CD14-positive monocyte (primary cell): ENCODE results near the gene OR1B1. TPM values are rescaled to one million over a fixed set of nuclear protein-coding genes. Genes with fewer than 3 reads are reported as not detected.

Experiments
- DNase-seq, 3 donors: peaks; one replicate each; pipeline ENCODE4 v3.0.0-alpha.2; 2011 to 2022
- H2AFZ ChIP-seq: 2 replicates; pipeline ENCODE4 v1.6.0; 2012; ENCODE audit warnings: mild to moderate bottlenecking, low read depth, low read length, inconsistent platforms; ENCODE audit not compliant: insufficient read depth, poor library complexity, severe bottlenecking
- H3K27ac ChIP-seq, 2 donors: 1 replicate in 1 of 2; 2 replicates in 1 of 2; pipeline ENCODE4 v1.5.1; 2012 to 2013; ENCODE audit warnings: low read length in 2 of 2, control low read depth in 1 of 2, inconsistent platforms in 1 of 2, low read depth in 1 of 2, mild to moderate bottlenecking in 1 of 2
- H3K27me3 ChIP-seq, 2 donors: one replicate each; pipeline versions ENCODE4 v1.6.0 to v1.6.1; 2011 to 2013; ENCODE audit warnings: low read length in 2 of 2; ENCODE audit not compliant: control insufficient read depth in 2 of 2, insufficient read depth in 2 of 2
- H3K36me3 ChIP-seq, 2 donors: replicated peaks in 1 of 2; 1 replicate in 1 of 2; 2 replicates in 1 of 2; pipeline versions ENCODE4 v1.5.1 to v1.6.1; 2012 to 2013; ENCODE audit warnings: low read length in 2 of 2, control low read depth in 1 of 2, inconsistent platforms in 1 of 2, mild to moderate bottlenecking in 1 of 2; ENCODE audit not compliant: insufficient read depth in 2 of 2, control insufficient read depth in 1 of 2
- H3K4me1 ChIP-seq, 2 donors: 1 replicate in 1 of 2; 2 replicates in 1 of 2; pipeline versions ENCODE4 v1.5.1 to v1.6.1; 2012 to 2013; ENCODE audit warnings: low read length in 2 of 2, control low read depth in 1 of 2, inconsistent platforms in 1 of 2, mild to moderate bottlenecking in 1 of 2, moderate library complexity in 1 of 2; ENCODE audit not compliant: insufficient read depth in 2 of 2, control insufficient read depth in 1 of 2
- H3K4me2 ChIP-seq: replicated peaks from 2 replicates; pipeline ENCODE3; 2012; ENCODE audit warnings: low read length, moderate library complexity, mild to moderate bottlenecking; ENCODE audit not compliant: poor library complexity, severe bottlenecking; ENCODE audit errors: extremely low read depth
- H3K4me3 ChIP-seq, 3 experiments: fragments of 200-600 bp in 1 of 3; sonication (generic) in 1 of 3; replicated peaks in 1 of 3; 1 replicate in 2 of 3; 2 replicates in 1 of 3; pipeline ENCODE4 v1.5.1; 2011 to 2013; ENCODE audit warnings: low read length in 3 of 3, mild to moderate bottlenecking in 3 of 3, control low read depth in 2 of 3, low read depth in 2 of 3, inconsistent platforms in 1 of 3, moderate library complexity in 1 of 3
- H3K79me2 ChIP-seq: 2 replicates; pipeline ENCODE4 v1.6.0; 2012; ENCODE audit warnings: mild to moderate bottlenecking, control low read depth, inconsistent platforms, low read length, moderate library complexity; ENCODE audit not compliant: insufficient read depth
- H3K9ac ChIP-seq: 2 replicates; pipeline ENCODE4 v1.6.0; 2017; ENCODE audit warnings: low read length, mild to moderate bottlenecking; ENCODE audit not compliant: insufficient read depth, poor library complexity, severe bottlenecking
- H3K9me3 ChIP-seq, 2 donors: replicated peaks in 1 of 2; 1 replicate in 1 of 2; 2 replicates in 1 of 2; pipeline versions ENCODE4 v1.5.1 to v1.6.1; 2012 to 2013; ENCODE audit warnings: low read length in 2 of 2, control low read depth in 1 of 2; ENCODE audit not compliant: control insufficient read depth in 1 of 2, insufficient read depth in 1 of 2
- H4K20me1 ChIP-seq: 2 replicates; pipeline ENCODE4 v1.6.0; 2012; ENCODE audit warnings: mild to moderate bottlenecking, low read length, control low read depth, moderate library complexity; ENCODE audit not compliant: insufficient read depth
- H3K27ac Mint-ChIP-seq, 7 donors: one replicate each; pipeline ENCODE4 v1.8.0; 2020; ENCODE audit warnings: mild to moderate bottlenecking in 7 of 7, mixed read lengths in 7 of 7, moderate library complexity in 6 of 7, inconsistent platforms in 2 of 7
- H3K27me3 Mint-ChIP-seq, 3 donors: one replicate each; pipeline ENCODE4 v1.8.0; 2021 to 2022; ENCODE audit warnings: low read depth in 3 of 3, mild to moderate bottlenecking in 3 of 3, mixed read lengths in 3 of 3, moderate library complexity in 3 of 3, inconsistent platforms in 1 of 3
- H3K36me3 Mint-ChIP-seq, 2 donors: one replicate each; pipeline ENCODE4 v1.8.0; 2020; ENCODE audit warnings: mixed read lengths in 2 of 2, inconsistent platforms in 1 of 2, mild to moderate bottlenecking in 1 of 2
- H3K4me1 Mint-ChIP-seq: one replicate; pipeline ENCODE4 v1.8.0; 2020; ENCODE audit warnings: mild to moderate bottlenecking, mixed read lengths
- H3K4me3 Mint-ChIP-seq, 2 donors: one replicate each; pipeline ENCODE4 v1.8.0; 2020; ENCODE audit warnings: mild to moderate bottlenecking in 2 of 2, mixed read lengths in 2 of 2, moderate library complexity in 1 of 2
- H3K9me3 Mint-ChIP-seq, 7 donors: one replicate each; pipeline ENCODE4 v1.8.0; 2020 to 2022; ENCODE audit warnings: mixed read lengths in 7 of 7, mild to moderate bottlenecking in 6 of 7, moderate library complexity in 6 of 7, inconsistent platforms in 2 of 7
- CTCF ChIP-seq: fragments of 200-600 bp; IDR thresholded peaks from one replicate; pipeline ENCODE4 v1.8.0; 2022; ENCODE audit warnings: antibody characterized with exemption, mild to moderate bottlenecking
- WGBS: methylation state at CpG from one replicate; pipeline ENCODE4 v1.1.5; 2013; ENCODE audit warnings: missing lambda C conversion rate; ENCODE audit not compliant: insufficient coverage; 5-methylcytosine and 5-hydroxymethylcytosine counted together
- intact Hi-C, 2 donors: fragments of 100-400 bp; cut with micrococcal nuclease; formaldehyde crosslinking; loops; one replicate each; pipeline versions ENCODE4 v1.15.0 to v1.15.1; 2023
- polyA plus RNA-seq, 3 donors: library from polyadenylated mRNA; depleted of rRNA in 1 of 3; unstranded in 2 of 3; stranded (reverse) in 1 of 3; fragments of 300-500 nt in 2 of 3; fragments of >200 nt in 1 of 3; fragmentation: Illumina TruSeq in 2 of 3; gene quantifications; 1 replicate in 2 of 3; 2 replicates in 1 of 3; pipeline ENCODE4 v1.2.3, GENCODE V29; 2012 to 2021

Gene OR1B1
- polyA plus RNA-seq, 3 donors: not detected

DNA sequence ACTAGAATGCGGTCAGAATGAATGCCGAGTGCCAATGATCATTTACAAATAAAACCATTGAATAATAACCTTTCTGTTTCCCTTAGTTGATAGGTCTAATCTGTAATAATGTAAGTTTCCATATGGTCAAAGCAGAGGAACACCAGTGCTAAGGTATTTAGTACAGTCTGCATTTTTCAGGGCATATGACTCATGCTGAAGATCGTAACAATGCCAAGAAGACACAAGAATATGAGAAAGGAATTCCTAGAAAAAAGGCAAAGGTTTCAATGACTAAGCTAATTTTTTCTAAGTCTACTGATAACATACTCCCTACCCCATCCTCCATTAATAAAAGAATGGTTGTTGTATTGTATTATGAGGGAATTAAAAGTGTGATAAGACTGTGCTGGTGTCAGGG, 77.1 kb downstream of the OR1B1 start:
- Histone ChIP-seq H3K9me3 (peaks cover 0 to 2% of the 10 kb centered on the region in 2 donors), H3K4me2 (no peak overlapping the region), H3K79me2 (no peaks in the 10 kb centered on the region), H4K20me1 (no peaks in the 10 kb centered on the region), H3K27me3 (no peaks in the 10 kb centered on the region), H3K36me3 (no peaks in the 10 kb centered on the region), H3K4me3 (no peak overlapping the region), H2AFZ (no peak overlapping the region), H3K27ac (no peak overlapping the region), H3K4me1 (no peaks in the 10 kb centered on the region), H3K9ac (no peak overlapping the region)
- Mint-ChIP-seq H3K36me3 (no peaks in the 10 kb centered on the region), H3K4me3 (no peak overlapping the region), H3K4me1 (no peaks in the 10 kb centered on the region), H3K27me3 (peaks cover 0 to 7% (median 0%) of the 10 kb centered on the region in 3 donors), H3K9me3 (peaks cover 0 to 11% (median 6%) of the 10 kb centered on the region in 7 donors), H3K27ac (no peak overlapping the region)
- WGBS: no CpG with 5 or more reads among the region's 3 CpGs
- intact Hi-C loops: no loop called here
- DNase-seq: no peak
- TF ChIP-seq CTCF: no peak

DNA sequence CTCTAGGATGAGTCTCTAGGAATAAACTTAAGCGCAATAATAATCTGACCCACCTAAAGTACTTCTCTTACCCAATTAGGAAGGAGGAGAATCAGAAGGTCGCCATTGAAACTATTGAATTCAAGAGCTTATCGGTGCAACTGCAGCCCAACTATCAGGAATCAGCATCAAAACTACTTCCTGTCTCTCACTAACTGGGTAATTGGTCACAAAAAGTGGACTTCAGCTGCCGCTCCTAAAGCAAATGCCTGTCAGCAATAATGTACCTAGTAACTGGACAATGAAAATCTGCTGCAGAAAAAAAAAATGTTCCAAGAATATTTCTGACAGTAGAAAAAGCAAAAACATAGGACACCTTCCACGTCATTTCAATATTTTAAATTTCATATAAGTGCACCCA, 77.6 kb downstream of the OR1B1 start:
- Mint-ChIP-seq H3K9me3 (peaks cover 0 to 11% (median 6%) of the 10 kb centered on the region in 7 donors), H3K4me3 (no peak overlapping the region), H3K4me1 (no peaks in the 10 kb centered on the region), H3K27me3 (peaks cover 0 to 7% (median 0%) of the 10 kb centered on the region in 3 donors), H3K36me3 (no peaks in the 10 kb centered on the region), H3K27ac (no peak overlapping the region)
- H3K36me3 ChIP-seq: no peaks in the 10 kb centered on the region
- H3K4me1 ChIP-seq: no peaks in the 10 kb centered on the region
- intact Hi-C loops: no loop called here
- no peaks in the 10 kb centered on the region for H3K79me2 ChIP-seq
- H4K20me1 ChIP-seq: no peaks in the 10 kb centered on the region
- peaks cover 0 to 2% of the 10 kb centered on the region in 2 donors for H3K9me3 ChIP-seq
- H3K4me2 ChIP-seq: no peak overlapping the region
- no peak for DNase-seq
- TF ChIP-seq CTCF: no peak
- H3K27me3 ChIP-seq: no peaks in the 10 kb centered on the region
- no peak overlapping the region for H3K9ac ChIP-seq
- no peak overlapping the region for H2AFZ ChIP-seq
- no peak overlapping the region for H3K27ac ChIP-seq
- H3K4me3 ChIP-seq: no peak overlapping the region
- WGBS: no CpG with 5 or more reads among the region's 5 CpGs

Other genes starting within 250 kb of the OR1B1 start
- not detected for gene OR1J1, start 179.7 kb downstream of the OR1B1 start, polyA plus RNA-seq
- not detected for gene OR1J2, start 146.8 kb downstream of the OR1B1 start, polyA plus RNA-seq
- gene OR1J4, start 138.5 kb downstream of the OR1B1 start, polyA plus RNA-seq: not detected
- gene OR1N1, start 130.3 kb downstream of the OR1B1 start, polyA plus RNA-seq: not detected
- not detected for gene OR1N2, start 104.5 kb downstream of the OR1B1 start, polyA plus RNA-seq
- gene OR1L8, start 74.2 kb downstream of the OR1B1 start, polyA plus RNA-seq: not detected
- gene OR1Q1, start 42.9 kb downstream of the OR1B1 start, polyA plus RNA-seq: not detected
- gene OR1L1, start 4.1 kb upstream of the OR1B1 start, polyA plus RNA-seq: not detected
- gene OR1L3, start 17.5 kb upstream of the OR1B1 start, polyA plus RNA-seq: not detected
- not detected for gene OR1L4, start 66.4 kb upstream of the OR1B1 start, polyA plus RNA-seq
- not detected for gene OR1L6, start 84.7 kb upstream of the OR1B1 start, polyA plus RNA-seq
- gene OR5C1, start 131.3 kb upstream of the OR1B1 start, polyA plus RNA-seq: not detected
- gene OR1K1, start 142.5 kb upstream of the OR1B1 start, polyA plus RNA-seq: not detected
- gene PDCL, start 171.0 kb upstream of the OR1B1 start, polyA plus RNA-seq: 1 to 10 TPM; 3.3 to 8.2 (median 7.2) TPM
- 10 to 100 TPM; 11.3 to 24.6 (median 11.8) TPM for gene RC3H2, start 247.7 kb upstream of the OR1B1 start, polyA plus RNA-seq